DOHH2 (cell line): ENCODE results near the gene CYTH1.

ENCODE experiments used
- CTCF ChIP-seq: fragments of 200-600 bp; sonication (generic); IDR thresholded peaks from one replicate; pipeline ENCODE4 v1.5.1; 2014; ENCODE audit warnings: antibody characterized with exemption, mild to moderate bottlenecking, low read depth, low read length; ENCODE audit not compliant: poor library complexity, severe bottlenecking
- EZH2phosphoT487 ChIP-seq: fragments of 200-600 bp; sonication (generic); IDR thresholded peaks from 2 replicates; pipeline ENCODE4 v1.6.1; 2017; ENCODE audit warnings: borderline replicate concordance, mild to moderate bottlenecking, antibody characterized with exemption, low read length, moderate library complexity, mixed read lengths

- TF ChIP-seq CTCF (no peak), EZH2phosphoT487 (no peak)
Observed at GRCh38 chr17:78751447-78752161, 30.5 kb downstream of the CYTH1 start.
